ENCODE measurements around the gene HSP90AB1. TPM values are rescaled to one million over a fixed set of nuclear protein-coding genes. Genes with fewer than 3 reads are reported as not detected.
A peak's percentile ranks its signal among the peaks of the same experiment; 100 is the strongest.

The HSP90AB1 gene
- polyA plus RNA-seq, 1 of the 3 experiments (the other 2 are of a cell fraction) = 843 TPM

GRCh38 chr6:44298864-44299263 lies 52.0 kb downstream of the HSP90AB1 start:
- peaks cover 16% of the 10 kb centered on the region; the same call in 1 of the 2 replicates for H3K27me3 ChIP-seq (ENCODE audit: insufficient read depth)
- no peak overlapping the region for H3K9ac ChIP-seq
- ChIA-PET CTCF (interaction anchor here (0.9 to 16.5 kb wide), 7 partner anchors 11 to 40 kb away, joined by 3 to 238 read pairs (median 6); partner anchors contain the start of genes AARS2, NFKBIE and TMEM151B), POLR2A (interaction anchor here (0.6 to 1.1 kb wide), 4 partner anchors 10 to 43 kb away, joined by 3 to 4 read pairs (median 4); partner anchors contain the start of genes SPATS1 and TMEM151B)
- H3K36me3 ChIP-seq (replicated peaks in 1 of 2; ENCODE audit: control insufficient read depth in 1 of 2, insufficient read depth in 2 of 2, low read length in 1 of 2) = peaks cover 5 to 22% of the 10 kb centered on the region in 2 experiments
- TF ChIP-seq RCOR1 (IDR thresholded peaks at IDR 0.05; ENCODE audit: low read length) = no peak
- no peak for TF ChIP-seq RXRA (IDR thresholded peaks at IDR 0.05; ENCODE audit: borderline replicate concordance, low read depth)
- no peak for TF ChIP-seq SIN3A (IDR thresholded peaks at IDR 0.05; ENCODE audit: borderline replicate concordance, low read depth, low read length)
- no peak for TF ChIP-seq EP300 (IDR thresholded peaks at IDR 0.05; ENCODE audit: borderline replicate concordance in 1 of 2, low read depth in 1 of 2, low read length in 1 of 2)
- no peak for TF ChIP-seq MAX (IDR thresholded peaks at IDR 0.05; ENCODE audit: low read depth)
- TF ChIP-seq TCF12 (IDR thresholded peaks at IDR 0.05) = no peak
- TF ChIP-seq YY1 (IDR thresholded peaks at IDR 0.05; ENCODE audit: low read depth) = no peak
- no peak for TF ChIP-seq RFX5 (IDR thresholded peaks at IDR 0.05; ENCODE audit: low read length)
- TF ChIP-seq EZH2phosphoT487 (IDR thresholded peaks at IDR 0.05; ENCODE audit: borderline replicate concordance, low read depth) = no peak
- TF ChIP-seq, protein P1, sequence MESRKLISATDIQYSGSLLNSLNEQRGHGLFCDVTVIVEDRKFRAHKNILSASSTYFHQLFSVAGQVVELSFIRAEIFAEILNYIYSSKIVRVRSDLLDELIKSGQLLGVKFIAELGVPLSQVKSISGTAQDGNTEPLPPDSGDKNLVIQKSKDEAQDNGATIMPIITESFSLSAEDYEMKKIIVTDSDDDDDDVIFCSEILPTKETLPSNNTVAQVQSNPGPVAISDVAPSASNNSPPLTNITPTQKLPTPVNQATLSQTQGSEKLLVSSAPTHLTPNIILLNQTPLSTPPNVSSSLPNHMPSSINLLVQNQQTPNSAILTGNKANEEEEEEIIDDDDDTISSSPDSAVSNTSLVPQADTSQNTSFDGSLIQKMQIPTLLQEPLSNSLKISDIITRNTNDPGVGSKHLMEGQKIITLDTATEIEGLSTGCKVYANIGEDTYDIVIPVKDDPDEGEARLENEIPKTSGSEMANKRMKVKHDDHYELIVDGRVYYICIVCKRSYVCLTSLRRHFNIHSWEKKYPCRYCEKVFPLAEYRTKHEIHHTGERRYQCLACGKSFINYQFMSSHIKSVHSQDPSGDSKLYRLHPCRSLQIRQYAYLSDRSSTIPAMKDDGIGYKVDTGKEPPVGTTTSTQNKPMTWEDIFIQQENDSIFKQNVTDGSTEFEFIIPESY (IDR thresholded peaks at IDR 0.05; ENCODE audit: borderline replicate concordance, low read depth) = no peak
- TF ChIP-seq FOSL2 (IDR thresholded peaks at IDR 0.05; ENCODE audit: borderline replicate concordance, low read depth) = no peak
- no peak for TF ChIP-seq FOXM1 (IDR thresholded peaks at IDR 0.05; ENCODE audit: low read depth)
- no peaks in the 10 kb centered on the region for H3F3A ChIP-seq (replicated peaks; ENCODE audit: insufficient read depth)
- H3K9me2 ChIP-seq = no peaks in the 10 kb centered on the region
- peak; percentile 19 for DNase-seq
- no peaks in the 10 kb centered on the region for H3K9me3 ChIP-seq
- 95% methylated on average over 3 of the region's 3 CpGs for WGBS (ENCODE audit: low lambda C conversion rate)
- no peak overlapping the region for H3K4me2 ChIP-seq
- H3K79me2 ChIP-seq (ENCODE audit: insufficient read depth) = no peaks in the 10 kb centered on the region
- no peak overlapping the region for H3K27ac ChIP-seq (ENCODE audit: low read depth in 2 of 2, low read length in 1 of 2)
- H2AFZ ChIP-seq (ENCODE audit: low read depth) = no peak overlapping the region
- no peak overlapping the region for H3K4me3 ChIP-seq (ENCODE audit: low read depth in 2 of 2, low read length in 1 of 2)
- H3K4me1 ChIP-seq (ENCODE audit: control insufficient read depth in 1 of 2, insufficient read depth in 2 of 2, low read depth in 1 of 2, low read length in 1 of 2) = peaks cover 0 to 15% of the 10 kb centered on the region in 2 experiments; a peak in 1 of 4 replicates
- no peaks in the 10 kb centered on the region for H4K20me1 ChIP-seq (ENCODE audit: insufficient read depth)

DNA sequence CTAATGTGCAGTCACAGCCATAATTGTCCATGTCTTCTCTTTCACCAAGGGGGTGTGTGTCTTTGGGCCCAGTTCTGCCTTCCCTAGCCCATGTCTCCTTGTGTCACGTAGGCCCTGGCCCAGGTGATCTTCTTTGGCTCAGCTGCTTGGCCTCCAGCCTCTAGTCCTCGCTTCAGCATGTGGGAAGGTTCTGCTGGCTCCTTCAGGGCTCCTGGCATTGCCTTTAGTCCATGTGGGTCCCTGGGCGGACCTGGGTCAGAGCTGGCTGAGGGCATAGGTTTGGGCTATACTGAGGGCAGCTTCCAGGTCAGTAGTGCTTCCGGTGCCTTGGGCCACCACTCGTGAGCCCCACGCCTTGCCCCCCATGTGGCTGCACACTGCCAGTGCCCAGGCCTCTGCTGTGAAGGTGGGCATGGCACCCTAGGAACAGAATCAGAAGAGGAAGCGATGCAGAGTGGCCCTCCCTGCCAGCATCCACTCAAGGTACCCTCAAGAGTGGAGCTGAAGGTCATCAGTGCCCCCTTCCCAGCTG lies 53.5 kb downstream of the HSP90AB1 start:
- Histone ChIP-seq H3K9me3 (no peaks in the 10 kb centered on the region), H2AFZ (ENCODE audit: low read depth) (no peak overlapping the region), H3K79me2 (ENCODE audit: insufficient read depth) (no peaks in the 10 kb centered on the region), H3K27ac (ENCODE audit: low read depth in 2 of 2, low read length in 1 of 2) (no peak overlapping the region), H3K36me3 (replicated peaks in 1 of 2; ENCODE audit: control insufficient read depth in 1 of 2, insufficient read depth in 2 of 2, low read length in 1 of 2) (peaks cover 5 to 33% of the 10 kb centered on the region in 2 experiments), H3K9ac (no peak overlapping the region), H3K4me1 (ENCODE audit: control insufficient read depth in 1 of 2, insufficient read depth in 2 of 2, low read depth in 1 of 2, low read length in 1 of 2) (peaks cover 0 to 15% of the 10 kb centered on the region in 2 experiments; a peak in 1 of 4 replicates), H3F3A (replicated peaks; ENCODE audit: insufficient read depth) (no peaks in the 10 kb centered on the region), H3K9me2 (no peaks in the 10 kb centered on the region), H3K4me2 (no peak overlapping the region), H3K27me3 (ENCODE audit: insufficient read depth) (peaks cover 16% of the 10 kb centered on the region; the same call in 1 of the 2 replicates), H4K20me1 (ENCODE audit: insufficient read depth) (no peaks in the 10 kb centered on the region), H3K4me3 (ENCODE audit: low read depth in 2 of 2, low read length in 1 of 2) (no peak overlapping the region)
- 80% methylated on average over 6 of the region's 7 CpGs for WGBS (ENCODE audit: low lambda C conversion rate)
- ChIA-PET CTCF (interaction anchor here (1.4 to 16.5 kb wide), 3 partner anchors 12 to 39 kb away, joined by 4 to 238 read pairs (median 22); partner anchors contain the start of genes AARS2, NFKBIE and TMEM151B), POLR2A (no interaction called here)
- no peak for DNase-seq
- no peak for TF ChIP-seq RFX5 (IDR thresholded peaks at IDR 0.05; ENCODE audit: low read length)
- TF ChIP-seq REST (IDR thresholded peaks at IDR 0.05; ENCODE audit: low read depth, low read length) = no peak

Measured in SK-N-SH (cell line).